Nephron progenitor cell (in vitro differentiated cells): ENCODE results near the gene KIF3A.

Experiments
- DNase-seq: peaks from one replicate; pipeline ENCODE4 v3.0.0; 2021
- H3K27ac Mint-ChIP-seq: 2 replicates; pipeline ENCODE4 v1.8.0; 2021; ENCODE audit warnings: mild to moderate bottlenecking, moderate library complexity, mixed read lengths
- H3K27me3 Mint-ChIP-seq: 2 replicates; pipeline ENCODE4 v1.8.0; 2021; ENCODE audit warnings: mild to moderate bottlenecking, low read depth, mixed read lengths; ENCODE audit not compliant: poor library complexity
- H3K36me3 Mint-ChIP-seq: 2 replicates; pipeline ENCODE4 v1.8.0; 2021; ENCODE audit warnings: low read depth, mixed read lengths
- H3K4me1 Mint-ChIP-seq: 2 replicates; pipeline ENCODE4 v1.8.0; 2021; ENCODE audit warnings: mixed read lengths
- H3K4me3 Mint-ChIP-seq: 2 replicates; pipeline ENCODE4 v1.8.0; 2021; ENCODE audit warnings: mild to moderate bottlenecking, moderate library complexity, mixed read lengths
- H3K9me3 Mint-ChIP-seq: 2 replicates; pipeline ENCODE4 v1.8.0; 2021; ENCODE audit warnings: mild to moderate bottlenecking, moderate library complexity, mixed read lengths
- TF ChIP-seq, protein P1 (sequence below): fragments of 200-600 bp; sonication (generic); IDR thresholded peaks from 2 replicates; pipeline ENCODE4 v1.5.0; 2021; ENCODE audit warnings: antibody characterized with exemption

KIF3A gene

DNA sequence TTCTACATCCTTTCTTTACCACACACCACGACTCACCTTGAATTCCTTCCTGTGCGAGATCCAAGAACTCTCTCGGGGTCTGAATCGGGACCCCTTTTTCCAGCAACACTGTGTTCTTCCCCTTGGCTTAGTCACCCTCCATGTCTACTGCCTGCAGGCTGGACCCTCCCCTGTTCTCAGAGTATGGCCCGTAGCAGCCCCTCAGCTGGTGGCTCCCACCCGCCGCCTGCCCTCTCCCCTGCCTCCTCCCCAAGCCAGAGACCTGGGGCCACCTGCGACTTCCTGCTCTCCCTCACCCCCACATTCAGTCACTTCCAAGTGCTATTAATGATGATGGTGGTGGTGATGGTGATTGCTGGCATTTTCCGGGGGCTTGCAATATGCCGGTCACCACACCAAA lies 70.0 kb downstream of the KIF3A start:
- H3K4me3 Mint-ChIP-seq: no peak overlapping the region
- H3K9me3 Mint-ChIP-seq: no peaks in the 10 kb centered on the region
- H3K36me3 Mint-ChIP-seq: no peaks in the 10 kb centered on the region
- no peak overlapping the region for H3K27ac Mint-ChIP-seq
- H3K27me3 Mint-ChIP-seq: peaks cover 17% of the 10 kb centered on the region
- TF ChIP-seq, protein P1, sequence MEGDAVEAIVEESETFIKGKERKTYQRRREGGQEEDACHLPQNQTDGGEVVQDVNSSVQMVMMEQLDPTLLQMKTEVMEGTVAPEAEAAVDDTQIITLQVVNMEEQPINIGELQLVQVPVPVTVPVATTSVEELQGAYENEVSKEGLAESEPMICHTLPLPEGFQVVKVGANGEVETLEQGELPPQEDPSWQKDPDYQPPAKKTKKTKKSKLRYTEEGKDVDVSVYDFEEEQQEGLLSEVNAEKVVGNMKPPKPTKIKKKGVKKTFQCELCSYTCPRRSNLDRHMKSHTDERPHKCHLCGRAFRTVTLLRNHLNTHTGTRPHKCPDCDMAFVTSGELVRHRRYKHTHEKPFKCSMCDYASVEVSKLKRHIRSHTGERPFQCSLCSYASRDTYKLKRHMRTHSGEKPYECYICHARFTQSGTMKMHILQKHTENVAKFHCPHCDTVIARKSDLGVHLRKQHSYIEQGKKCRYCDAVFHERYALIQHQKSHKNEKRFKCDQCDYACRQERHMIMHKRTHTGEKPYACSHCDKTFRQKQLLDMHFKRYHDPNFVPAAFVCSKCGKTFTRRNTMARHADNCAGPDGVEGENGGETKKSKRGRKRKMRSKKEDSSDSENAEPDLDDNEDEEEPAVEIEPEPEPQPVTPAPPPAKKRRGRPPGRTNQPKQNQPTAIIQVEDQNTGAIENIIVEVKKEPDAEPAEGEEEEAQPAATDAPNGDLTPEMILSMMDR: no peak
- DNase-seq: no peak
- H3K4me1 Mint-ChIP-seq: peaks cover 23% of the 10 kb centered on the region

DNA sequence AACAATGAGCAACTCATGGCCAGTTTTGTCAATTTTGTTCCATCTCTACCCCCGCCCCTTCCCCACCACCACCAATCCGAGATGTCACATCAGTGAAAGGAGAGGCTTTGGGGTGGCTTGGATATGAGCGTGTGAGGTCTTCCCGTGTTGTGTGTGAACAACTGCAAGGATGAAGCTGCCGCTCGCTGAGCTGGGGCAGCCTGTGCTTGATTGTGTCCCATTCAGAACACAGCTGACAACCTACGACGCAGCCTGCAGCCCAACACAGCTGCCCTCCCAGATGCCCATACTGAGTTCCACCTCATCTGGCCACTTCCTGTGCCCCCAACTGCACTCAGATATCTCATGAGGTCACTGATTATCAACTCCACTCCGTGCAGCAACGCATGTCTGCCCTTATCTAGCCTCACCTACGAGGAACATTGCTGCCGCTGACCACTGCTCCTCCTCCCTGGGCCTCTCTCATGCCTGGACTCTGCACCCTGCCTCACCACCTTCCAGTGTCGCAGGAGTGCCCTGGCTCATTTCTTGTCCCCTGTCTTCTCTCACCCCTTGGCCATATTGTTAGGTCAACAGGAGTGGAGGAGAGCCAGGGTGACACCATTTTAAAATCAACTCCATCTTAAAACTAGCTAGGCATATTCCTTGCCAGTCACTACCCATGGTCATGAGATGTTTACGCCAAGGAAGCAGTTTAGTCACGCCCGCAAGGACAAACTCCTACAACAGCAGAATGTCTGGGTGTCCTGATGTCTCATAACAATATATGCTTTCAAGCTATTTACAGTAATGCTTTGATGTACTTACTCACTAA lies 70.8 kb downstream of the KIF3A start:
- Mint-ChIP-seq H3K9me3 (no peaks in the 10 kb centered on the region), H3K36me3 (no peaks in the 10 kb centered on the region), H3K27me3 (peaks cover 17% of the 10 kb centered on the region), H3K4me3 (no peak overlapping the region), H3K27ac (no peak overlapping the region), H3K4me1 (peaks cover 31% of the 10 kb centered on the region)
- TF ChIP-seq, protein P1: no peak
- DNase-seq: no peak

DNA sequence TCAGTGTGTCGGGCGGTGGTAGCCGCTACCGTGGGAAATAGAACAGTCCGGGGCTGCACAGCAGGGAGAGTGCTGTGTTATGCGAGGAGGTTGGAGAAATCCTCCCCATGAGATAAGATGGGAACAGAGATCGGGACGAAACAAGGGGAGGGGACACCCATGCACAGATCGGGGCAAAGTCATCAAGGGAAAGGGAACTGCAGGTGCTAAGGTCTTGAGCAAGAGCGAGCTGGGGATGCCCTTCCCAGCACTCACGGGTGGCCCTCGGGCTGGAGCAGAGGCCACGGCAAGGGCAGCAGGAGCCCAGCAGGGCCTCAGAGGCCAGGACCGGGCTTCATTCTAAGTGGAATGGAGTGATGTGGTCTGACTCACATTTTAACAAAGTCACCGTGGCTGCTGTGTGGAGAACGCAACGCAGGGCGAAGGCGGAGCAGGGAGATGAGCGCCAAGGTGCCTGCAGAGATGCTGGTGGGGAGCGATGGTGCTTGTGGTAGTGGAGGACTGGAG lies 71.7 kb downstream of the KIF3A start:
- no peak for DNase-seq
- peaks cover 40% of the 10 kb centered on the region for H3K4me1 Mint-ChIP-seq
- no peaks in the 10 kb centered on the region for H3K9me3 Mint-ChIP-seq
- H3K4me3 Mint-ChIP-seq: no peak overlapping the region
- peaks cover 21% of the 10 kb centered on the region for H3K27me3 Mint-ChIP-seq
- H3K36me3 Mint-ChIP-seq: no peaks in the 10 kb centered on the region
- TF ChIP-seq, protein P1: no peak
- no peak overlapping the region for H3K27ac Mint-ChIP-seq

DNA sequence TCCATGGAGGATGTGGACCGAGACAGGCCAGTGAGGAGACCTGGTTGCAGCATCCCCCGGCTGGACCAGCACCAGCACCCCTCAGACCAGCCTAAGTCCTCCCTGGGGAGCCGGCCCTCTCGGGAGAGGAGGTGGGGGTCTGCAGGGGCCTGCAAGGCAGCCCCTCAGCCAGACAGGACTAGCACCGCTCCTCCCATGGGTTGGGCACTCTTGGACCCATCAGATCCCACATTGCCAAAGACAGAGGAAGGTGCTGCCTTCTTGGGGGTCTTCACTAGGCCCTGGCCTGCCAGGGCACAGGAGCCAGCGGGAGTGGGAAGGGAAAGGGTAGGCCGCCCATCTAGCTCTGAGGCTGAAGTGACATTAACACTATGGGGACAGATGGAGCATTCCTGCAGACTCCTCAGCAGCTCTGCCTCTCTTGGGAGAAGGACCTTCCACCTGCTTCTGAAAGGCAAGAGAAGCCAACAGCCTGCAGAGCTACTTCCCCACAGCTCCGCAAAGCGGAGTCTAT lies 72.6 kb downstream of the KIF3A start:
- TF ChIP-seq, protein P1: no peak
- no peak overlapping the region for H3K4me3 Mint-ChIP-seq
- H3K36me3 Mint-ChIP-seq: no peaks in the 10 kb centered on the region
- H3K27ac Mint-ChIP-seq: no peak overlapping the region
- H3K27me3 Mint-ChIP-seq: peaks cover 21% of the 10 kb centered on the region
- H3K4me1 Mint-ChIP-seq: peaks cover 47% of the 10 kb centered on the region
- no peak for DNase-seq
- H3K9me3 Mint-ChIP-seq: no peaks in the 10 kb centered on the region

DNA sequence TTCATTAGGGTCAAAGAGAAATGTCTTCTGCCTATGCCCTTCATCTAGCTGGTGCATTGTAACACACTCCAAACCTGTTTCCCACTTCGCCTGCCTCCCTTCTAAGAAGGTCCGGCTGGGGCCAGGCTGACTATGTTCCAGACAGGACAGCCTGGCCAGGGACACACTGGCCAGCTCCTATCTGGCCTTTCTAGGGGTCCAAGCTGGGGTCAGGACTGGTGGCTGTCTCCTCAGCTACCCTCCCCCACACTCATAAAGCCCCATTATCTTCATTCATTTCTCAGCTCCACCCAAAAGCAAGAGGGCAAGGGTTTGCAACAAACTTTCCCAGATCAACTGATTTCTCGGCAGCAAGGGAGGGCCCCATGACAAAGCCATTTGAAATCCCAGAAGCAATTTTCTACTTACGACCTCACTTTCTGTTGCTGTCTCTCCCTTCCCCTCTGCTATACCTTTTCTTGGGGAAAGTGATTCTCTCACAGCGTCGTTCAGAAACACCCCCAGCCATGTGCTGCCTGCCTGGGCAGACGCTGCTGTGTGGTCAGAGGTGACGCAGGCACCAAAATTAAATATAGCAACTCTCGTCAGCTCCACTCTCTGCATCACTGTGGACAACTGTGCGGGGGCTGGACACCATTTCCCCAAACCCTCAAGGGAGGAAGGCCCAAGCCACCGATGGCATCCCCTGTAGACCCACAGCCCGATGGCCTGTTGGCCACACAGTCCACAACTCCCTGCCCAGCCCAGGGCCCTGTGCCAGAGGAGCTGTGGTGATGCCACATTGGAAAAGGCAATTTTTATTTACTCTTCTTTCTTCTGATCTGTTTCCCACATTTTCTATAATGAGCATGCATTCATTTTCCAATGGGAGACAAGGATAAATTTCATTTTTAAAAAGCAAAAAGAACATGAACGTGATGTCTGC lies 73.3 kb downstream of the KIF3A start:
- H3K4me3 Mint-ChIP-seq: no peak overlapping the region
- H3K27me3 Mint-ChIP-seq: peaks cover 22% of the 10 kb centered on the region
- no peak for DNase-seq
- peaks cover 47% of the 10 kb centered on the region for H3K4me1 Mint-ChIP-seq
- H3K36me3 Mint-ChIP-seq: no peaks in the 10 kb centered on the region
- no peak overlapping the region for H3K27ac Mint-ChIP-seq
- TF ChIP-seq, protein P1: no peak
- H3K9me3 Mint-ChIP-seq: no peaks in the 10 kb centered on the region
